Neural progenitor cell (in vitro differentiated cells): Measurements from ENCODE around the gene ITPR1. TPM values are rescaled to one million over a fixed set of nuclear protein-coding genes. Genes with fewer than 3 reads are reported as not detected.

ENCODE experiments used
- DNase-seq: peaks from one replicate; pipeline ENCODE4 v3.0.0-alpha.2; 2016; ENCODE audit warnings: low spot score
- H2AFZ ChIP-seq: fragments of 200-600 bp; sonication (generic); replicated peaks from 2 replicates; pipeline ENCODE4 v1.6.1; 2016; ENCODE audit warnings: antibody characterized with exemption
- H3F3A ChIP-seq: fragments of 200-600 bp; sonication (generic); 2 replicates; pipeline ENCODE4 v1.6.1; 2016; ENCODE audit warnings: antibody characterized with exemption, low read depth
- H3K27ac ChIP-seq: fragments of 200-600 bp; sonication (generic); 2 replicates; pipeline ENCODE4 v1.5.1; 2016; ENCODE audit warnings: mild to moderate bottlenecking
- H3K27me3 ChIP-seq: fragments of 200-600 bp; sonication (generic); 2 replicates; pipeline ENCODE4 v1.6.1; 2016; ENCODE audit warnings: mild to moderate bottlenecking, moderate library complexity
- H3K36me3 ChIP-seq: fragments of 200-600 bp; sonication (generic); 2 replicates; pipeline ENCODE4 v1.5.1; 2016
- H3K4me1 ChIP-seq: fragments of 200-600 bp; sonication (generic); 2 replicates; pipeline ENCODE4 v1.6.1; 2016; ENCODE audit warnings: mixed run types
- H3K4me2 ChIP-seq: fragments of 200-600 bp; sonication (generic); 2 replicates; pipeline ENCODE4 v1.6.1; 2016
- H3K4me3 ChIP-seq: fragments of 200-600 bp; sonication (generic); 2 replicates; pipeline ENCODE4 v1.5.1; 2016
- H3K79me2 ChIP-seq: fragments of 200-600 bp; sonication (generic); 2 replicates; pipeline ENCODE4 v1.6.1; 2016; ENCODE audit warnings: low read depth
- H3K9ac ChIP-seq: fragments of 200-600 bp; sonication (generic); 2 replicates; pipeline ENCODE4 v1.6.1; 2016
- H3K9me3 ChIP-seq: fragments of 200-600 bp; sonication (generic); 2 replicates; pipeline ENCODE4 v1.5.1; 2016; ENCODE audit warnings: low read depth
- H4K20me1 ChIP-seq: fragments of 200-600 bp; sonication (generic); 2 replicates; pipeline ENCODE4 v1.6.1; 2016; ENCODE audit warnings: low read depth
- H3K27ac Mint-ChIP-seq: 3 replicates; pipeline ENCODE4 v1.8.0; 2021; ENCODE audit warnings: mixed read lengths
- H3K27me3 Mint-ChIP-seq: 2 replicates; pipeline ENCODE4 v1.8.0; 2022; ENCODE audit warnings: low read depth, mild to moderate bottlenecking, inconsistent platforms, moderate library complexity, mixed read lengths; ENCODE audit not compliant: insufficient read depth
- H3K36me3 Mint-ChIP-seq: 3 replicates; pipeline ENCODE4 v1.8.0; 2021; ENCODE audit warnings: mixed read lengths
- H3K4me1 Mint-ChIP-seq: 3 replicates; pipeline ENCODE4 v1.8.0; 2021; ENCODE audit warnings: mixed read lengths
- H3K4me3 Mint-ChIP-seq: 3 replicates; pipeline ENCODE4 v1.8.0; 2021; ENCODE audit warnings: mild to moderate bottlenecking, moderate library complexity, mixed read lengths
- H3K9me3 Mint-ChIP-seq: 3 replicates; pipeline ENCODE4 v1.8.0; 2020; ENCODE audit warnings: mixed read lengths
- EZH2 ChIP-seq: fragments of 200-600 bp; sonication (generic); IDR thresholded peaks from 2 replicates; pipeline ENCODE4 v1.6.1; 2017; ENCODE audit warnings: antibody characterized with exemption, mild to moderate bottlenecking, moderate library complexity
- EZH2phosphoT487 ChIP-seq: fragments of 200-600 bp; sonication (generic); IDR thresholded peaks from 2 replicates; pipeline ENCODE4 v1.6.1; 2017; ENCODE audit warnings: antibody characterized with exemption
- total RNA-seq: library from RNA; depleted of rRNA; stranded (reverse); fragments of >200 nt; gene quantifications from 2 replicates; pipeline ENCODE4 v1.2.3, GENCODE V29; 2015; ENCODE audit warnings: low replicate concordance
- TF ChIP-seq, protein P1 (sequence below): fragments of 200-600 bp; sonication (generic); IDR thresholded peaks from 2 replicates; pipeline ENCODE4 v1.5.1; 2017; ENCODE audit warnings: antibody characterized with exemption, mild to moderate bottlenecking

Gene ITPR1
- total RNA-seq, 1 donor from 2014 or later = 5.0 TPM

DNA sequence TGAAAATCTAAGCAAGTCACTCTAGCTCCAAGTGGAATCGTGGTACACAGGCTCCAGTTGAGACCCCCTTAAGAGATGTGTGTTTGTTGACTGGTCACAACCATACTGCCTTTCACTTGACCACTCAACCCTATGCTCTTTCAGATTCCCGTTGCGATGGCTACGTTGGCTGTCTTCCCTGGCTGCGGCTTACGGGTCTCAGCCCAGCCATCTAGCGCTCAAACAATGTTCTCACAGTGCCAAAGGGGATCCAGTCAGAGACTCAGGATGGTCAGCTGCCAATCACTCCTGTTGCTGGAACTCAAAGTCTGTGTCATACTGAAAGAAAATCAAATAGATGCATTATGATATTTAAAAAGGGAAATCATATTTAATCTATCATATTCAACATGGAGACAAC, 237.6 kb downstream of the ITPR1 start:
- no peak overlapping the region for H3K4me2 ChIP-seq
- no peaks in the 10 kb centered on the region for H3K9me3 Mint-ChIP-seq
- H3K4me3 Mint-ChIP-seq = no peak overlapping the region
- peak overlapping the region; percentile 80 for H3K27ac Mint-ChIP-seq
- H3K27me3 ChIP-seq = no peaks in the 10 kb centered on the region
- H3K4me3 ChIP-seq = no peak overlapping the region
- no peak overlapping the region for H3K9ac ChIP-seq
- no peaks in the 10 kb centered on the region for H3K79me2 ChIP-seq
- no peaks in the 10 kb centered on the region for H3K4me1 ChIP-seq
- H3K36me3 ChIP-seq = no peaks in the 10 kb centered on the region
- H3K36me3 Mint-ChIP-seq = no peaks in the 10 kb centered on the region
- H3K4me1 Mint-ChIP-seq = peaks cover 54% of the 10 kb centered on the region
- peaks cover 11% of the 10 kb centered on the region for H3K27me3 Mint-ChIP-seq
- H2AFZ ChIP-seq = peak overlapping the region; percentile 58
- no peak for TF ChIP-seq EZH2
- no peak for TF ChIP-seq EZH2phosphoT487
- TF ChIP-seq, protein P1, sequence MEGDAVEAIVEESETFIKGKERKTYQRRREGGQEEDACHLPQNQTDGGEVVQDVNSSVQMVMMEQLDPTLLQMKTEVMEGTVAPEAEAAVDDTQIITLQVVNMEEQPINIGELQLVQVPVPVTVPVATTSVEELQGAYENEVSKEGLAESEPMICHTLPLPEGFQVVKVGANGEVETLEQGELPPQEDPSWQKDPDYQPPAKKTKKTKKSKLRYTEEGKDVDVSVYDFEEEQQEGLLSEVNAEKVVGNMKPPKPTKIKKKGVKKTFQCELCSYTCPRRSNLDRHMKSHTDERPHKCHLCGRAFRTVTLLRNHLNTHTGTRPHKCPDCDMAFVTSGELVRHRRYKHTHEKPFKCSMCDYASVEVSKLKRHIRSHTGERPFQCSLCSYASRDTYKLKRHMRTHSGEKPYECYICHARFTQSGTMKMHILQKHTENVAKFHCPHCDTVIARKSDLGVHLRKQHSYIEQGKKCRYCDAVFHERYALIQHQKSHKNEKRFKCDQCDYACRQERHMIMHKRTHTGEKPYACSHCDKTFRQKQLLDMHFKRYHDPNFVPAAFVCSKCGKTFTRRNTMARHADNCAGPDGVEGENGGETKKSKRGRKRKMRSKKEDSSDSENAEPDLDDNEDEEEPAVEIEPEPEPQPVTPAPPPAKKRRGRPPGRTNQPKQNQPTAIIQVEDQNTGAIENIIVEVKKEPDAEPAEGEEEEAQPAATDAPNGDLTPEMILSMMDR = no peak
- DNase-seq = no peak
- no peaks in the 10 kb centered on the region for H4K20me1 ChIP-seq
- H3K27ac ChIP-seq = no peak overlapping the region
- H3F3A ChIP-seq = no peaks in the 10 kb centered on the region
- H3K9me3 ChIP-seq = no peaks in the 10 kb centered on the region

DNA sequence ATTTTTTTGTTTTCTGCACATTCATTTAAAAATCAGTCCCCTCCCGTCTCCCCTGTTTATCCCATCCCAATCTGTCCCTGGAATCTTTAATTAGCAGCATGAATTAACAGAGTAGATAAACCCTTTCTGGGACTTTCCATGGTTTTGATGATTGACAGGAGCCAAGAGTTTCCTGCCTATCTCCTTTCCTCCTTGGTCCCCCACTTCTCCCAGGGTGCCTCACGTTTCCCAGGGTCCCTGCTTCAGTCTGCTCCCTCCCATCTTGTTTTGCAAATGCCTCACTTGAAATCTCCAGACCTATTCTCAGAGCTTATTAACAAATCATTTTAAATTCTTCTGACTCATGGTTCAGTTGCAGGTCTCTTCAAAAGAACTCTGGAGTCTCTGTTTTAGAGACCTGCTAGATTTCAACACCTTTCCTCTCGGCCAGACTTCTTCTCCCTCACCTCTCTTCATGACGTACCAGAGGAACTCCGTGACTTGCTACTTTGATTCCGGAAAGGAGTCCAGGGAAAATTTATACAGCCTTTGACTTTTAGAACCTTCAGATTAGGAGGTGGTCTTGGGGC, 238.5 kb downstream of the ITPR1 start:
- H3K4me3 Mint-ChIP-seq = no peak overlapping the region
- no peaks in the 10 kb centered on the region for H3F3A ChIP-seq
- no peak overlapping the region for H2AFZ ChIP-seq
- H3K27me3 ChIP-seq = no peaks in the 10 kb centered on the region
- peaks cover 54% of the 10 kb centered on the region for H3K4me1 Mint-ChIP-seq
- no peak overlapping the region for H3K9ac ChIP-seq
- no peak overlapping the region for H3K27ac Mint-ChIP-seq
- H3K4me3 ChIP-seq = no peak overlapping the region
- no peaks in the 10 kb centered on the region for H3K79me2 ChIP-seq
- no peak for DNase-seq
- H3K36me3 Mint-ChIP-seq = no peaks in the 10 kb centered on the region
- H4K20me1 ChIP-seq = no peaks in the 10 kb centered on the region
- H3K36me3 ChIP-seq = no peaks in the 10 kb centered on the region
- no peak overlapping the region for H3K27ac ChIP-seq
- no peaks in the 10 kb centered on the region for H3K4me1 ChIP-seq
- H3K9me3 ChIP-seq = no peaks in the 10 kb centered on the region
- TF ChIP-seq, protein P1 = no peak
- TF ChIP-seq EZH2phosphoT487 (no peak), EZH2 (no peak)
- H3K4me2 ChIP-seq = no peak overlapping the region
- H3K27me3 Mint-ChIP-seq = peaks cover 11% of the 10 kb centered on the region
- H3K9me3 Mint-ChIP-seq = no peaks in the 10 kb centered on the region

DNA sequence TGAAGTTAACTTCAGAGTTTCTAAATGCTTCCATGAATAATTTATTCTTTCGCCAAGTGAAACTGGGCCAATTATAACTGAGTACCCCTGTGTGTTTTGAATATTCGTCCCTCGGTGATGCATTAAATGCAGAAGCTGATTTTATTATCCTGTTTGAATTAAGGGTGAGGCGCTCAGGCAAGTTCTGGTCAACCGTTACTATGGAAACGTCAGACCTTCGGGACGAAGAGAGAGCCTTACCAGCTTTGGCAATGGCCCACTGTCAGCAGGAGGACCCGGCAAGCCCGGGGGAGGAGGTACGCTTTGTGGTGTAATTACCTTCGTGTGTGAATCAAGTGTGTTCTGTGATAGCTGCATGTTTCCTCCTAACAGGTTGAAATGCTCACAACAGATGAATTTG, 239.8 kb downstream of the ITPR1 start:
- Histone ChIP-seq H3K4me2 (no peak overlapping the region), H3K9ac (no peak overlapping the region), H3K27ac (no peak overlapping the region), H3K4me1 (no peaks in the 10 kb centered on the region), H3K27me3 (no peaks in the 10 kb centered on the region), H3K4me3 (no peak overlapping the region), H2AFZ (no peak overlapping the region), H3K79me2 (no peaks in the 10 kb centered on the region), H4K20me1 (no peaks in the 10 kb centered on the region), H3F3A (no peaks in the 10 kb centered on the region), H3K36me3 (no peaks in the 10 kb centered on the region), H3K9me3 (no peaks in the 10 kb centered on the region)
- DNase-seq = peak; percentile 17
- Mint-ChIP-seq H3K27me3 (peaks cover 11% of the 10 kb centered on the region), H3K27ac (peak overlapping the region; percentile 30), H3K4me3 (peak overlapping the region; percentile 9), H3K9me3 (no peaks in the 10 kb centered on the region), H3K4me1 (peaks cover 50% of the 10 kb centered on the region), H3K36me3 (peaks cover 4% of the 10 kb centered on the region)
- TF ChIP-seq EZH2phosphoT487 = no peak
- no peak for TF ChIP-seq EZH2
- TF ChIP-seq, protein P1 = no peak
